Uterus (tissue), 2 donors: ENCODE results near the gene RTP1.

ENCODE experiments used
- CTCF ChIP-seq, 4 experiments: fragments of 200-600 bp in 2 of 4; fragments of 450-650 bp in 2 of 4; sonication (generic) in 2 of 4; IDR thresholded peaks; one replicate each; pipeline ENCODE4 v1.5.1; 2016 to 2019; ENCODE audit warnings: antibody characterized with exemption in 4 of 4, mild to moderate bottlenecking in 2 of 4, moderate library complexity in 1 of 4
- POLR2A ChIP-seq, 2 donors: fragments of 450-650 bp; IDR thresholded peaks; one replicate each; pipeline ENCODE4 v1.6.1; 2016; ENCODE audit warnings: antibody characterized with exemption in 2 of 2, mild to moderate bottlenecking in 1 of 2, moderate library complexity in 1 of 2

- TF ChIP-seq POLR2A (IDR thresholded peaks at IDR 0.05) (no peak), CTCF (IDR thresholded peaks at IDR 0.05) (no peak)
Observed at GRCh38 chr3:187188931-187189330, 8.4 kb upstream of the RTP1 start.
